HL-60 (cell line): Measurements from ENCODE around the gene ESRRG.

Source experiments
- CTCF ChIP-seq: IDR thresholded peaks from one replicate; pipeline ENCODE4 v1.5.1; 2011; ENCODE audit warnings: low read length, control low read depth, inconsistent platforms; ENCODE audit not compliant: insufficient read depth
- POLR2AphosphoS5 ChIP-seq: IDR thresholded peaks from 2 replicates; pipeline ENCODE4 v1.6.1; 2012; ENCODE audit warnings: low read depth

GRCh38 chr1:216499581-216500272, 223.5 kb downstream of the ESRRG start:
- TF ChIP-seq CTCF: no peak
- TF ChIP-seq POLR2AphosphoS5: no peak
